H1 (cell line): ENCODE data around the gene TCF7. TPM values are rescaled to one million over a fixed set of nuclear protein-coding genes. Genes with fewer than 3 reads are reported as not detected.

ENCODE experiments used
- ATF2 ChIP-seq: IDR thresholded peaks from 2 replicates; pipeline ENCODE4 v1.6.1; 2012; ENCODE audit warnings: low read length, inconsistent platforms
- KDM5A ChIP-seq: fragments of 200-600 bp; IDR thresholded peaks from 2 replicates; pipeline ENCODE4 v1.7.1; 2012; ENCODE audit warnings: mild to moderate bottlenecking, low read length, inconsistent platforms, mixed read lengths
- polyA plus RNA-seq, 7 experiments: library from polyadenylated mRNA; depleted of rRNA in 3 of 7; stranded (reverse) in 5 of 7; unstranded in 2 of 7; fragments of >200 nt in 5 of 7; fragments of 200-250 nt in 2 of 7; gene quantifications; 1 replicate in 5 of 7; 2 replicates in 1 of 7; 4 replicates in 1 of 7; pipeline versions ENCODE4 v1.2.1 to v1.2.3, GENCODE V29; 2011 to 2013; ENCODE audit warnings: missing spikeins in 2 of 7, mixed read lengths in 2 of 7
- total RNA-seq: library from RNA; stranded (reverse); fragmentation: NEBNext Ultra II Directional; extraction: Animal tissue kit (Norgen Biotek cat#: 25700); gene quantifications from 2 replicates; pipeline ENCODE4 v1.2.1, GENCODE V29; 2021

Gene TCF7
- total and polyA plus RNA-seq, 2 of the 8 experiments (the other 6 are each of a cell fraction or from before 2014, with no cell fraction given), result 4.7 to 8.5 TPM

GRCh38 chr5:134183481-134183880 lies 69.0 kb downstream of the TCF7 start (continued):
- no peak for TF ChIP-seq ATF2
- TF ChIP-seq KDM5A, result no peak
